Activated T-helper 9 cell treated with anti-CD3 and anti-CD28 coated beads, Interleukin-2, amount 50 U/mL, for 16 hours (primary cell): ENCODE data around the gene STAB1.
"Not testable (repeated sequence)": the region's sequence is repeated elsewhere in the genome, so short reads cannot be mapped to it uniquely, and the experiment has no call there.

Source experiments
- DNase-seq: peaks from one replicate; pipeline ENCODE4 v3.0.0-alpha.2; 2020; ENCODE audit warnings: low read depth

The STAB1 gene

GRCh38 chr3:52524752-52525679 is 29.9 kb downstream of the STAB1 start:
- no peak for DNase-seq

- no peak for DNase-seq
Measured at GRCh38 chr3:52525680-52526561, 30.8 kb downstream of the STAB1 start.

- not testable (repeated sequence) for DNase-seq
Measured at GRCh38 chr3:52526671-52527038, 31.5 kb downstream of the STAB1 start.

- DNase-seq = no peak
Measured at GRCh38 chr3:52527039-52527731, 32.0 kb downstream of the STAB1 start.

- DNase-seq = no peak
Measured at GRCh38 chr3:52527732-52528585, 32.8 kb downstream of the STAB1 start.

GRCh38 chr3:52528586-52529375 is 33.6 kb downstream of the STAB1 start:
- no peak for DNase-seq

GRCh38 chr3:52529376-52530333 is 34.5 kb downstream of the STAB1 start:
- no peak for DNase-seq

GRCh38 chr3:52530918-52531826 is 36.0 kb downstream of the STAB1 start:
- DNase-seq = no peak

- no peak for DNase-seq
Measured at GRCh38 chr3:52531860-52532516, 36.9 kb downstream of the STAB1 start.

GRCh38 chr3:52532517-52532837 is 37.3 kb downstream of the STAB1 start:
- peak; percentile 25 for DNase-seq

- no peak for DNase-seq
Measured at GRCh38 chr3:52532838-52533622, 37.9 kb downstream of the STAB1 start.

GRCh38 chr3:52533623-52534280 is 38.6 kb downstream of the STAB1 start, which contains the start of gene NT5DC2:
NT5DC2 (minus strand) TSS chr3:52533857; CDS start chr3:52533737, 120 bp downstream.
- DNase-seq = peak; percentile 62

GRCh38 chr3:52534281-52535183 is 39.4 kb downstream of the STAB1 start:
- no peak for DNase-seq

- DNase-seq = no peak
Measured at GRCh38 chr3:52535411-52536111, 40.4 kb downstream of the STAB1 start.

- no peak for DNase-seq
Measured at GRCh38 chr3:52536112-52536368, 40.9 kb downstream of the STAB1 start.
